ENCODE measurements around the gene SORCS1.

SORCS1 gene

DNA sequence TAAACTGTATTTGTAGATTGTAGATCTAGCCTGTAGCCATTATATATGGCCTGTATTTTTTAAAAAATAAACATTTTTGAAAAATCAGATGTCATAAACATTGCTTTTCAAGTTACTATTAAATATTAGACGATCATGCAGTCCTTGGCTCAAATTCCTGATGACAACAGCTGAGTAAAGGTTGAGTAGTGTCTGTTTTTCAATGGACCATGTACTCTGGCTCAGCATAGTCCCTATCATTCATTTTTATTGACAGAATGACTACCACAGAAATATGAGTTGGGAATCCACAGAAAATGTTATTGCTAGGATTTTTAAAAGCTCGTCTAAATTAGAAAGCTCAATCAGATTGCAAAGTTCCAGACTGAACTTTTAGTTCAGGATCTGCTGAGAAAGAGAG, 145.4 kb downstream of the SORCS1 start:
- TF ChIP-seq, protein P1, sequence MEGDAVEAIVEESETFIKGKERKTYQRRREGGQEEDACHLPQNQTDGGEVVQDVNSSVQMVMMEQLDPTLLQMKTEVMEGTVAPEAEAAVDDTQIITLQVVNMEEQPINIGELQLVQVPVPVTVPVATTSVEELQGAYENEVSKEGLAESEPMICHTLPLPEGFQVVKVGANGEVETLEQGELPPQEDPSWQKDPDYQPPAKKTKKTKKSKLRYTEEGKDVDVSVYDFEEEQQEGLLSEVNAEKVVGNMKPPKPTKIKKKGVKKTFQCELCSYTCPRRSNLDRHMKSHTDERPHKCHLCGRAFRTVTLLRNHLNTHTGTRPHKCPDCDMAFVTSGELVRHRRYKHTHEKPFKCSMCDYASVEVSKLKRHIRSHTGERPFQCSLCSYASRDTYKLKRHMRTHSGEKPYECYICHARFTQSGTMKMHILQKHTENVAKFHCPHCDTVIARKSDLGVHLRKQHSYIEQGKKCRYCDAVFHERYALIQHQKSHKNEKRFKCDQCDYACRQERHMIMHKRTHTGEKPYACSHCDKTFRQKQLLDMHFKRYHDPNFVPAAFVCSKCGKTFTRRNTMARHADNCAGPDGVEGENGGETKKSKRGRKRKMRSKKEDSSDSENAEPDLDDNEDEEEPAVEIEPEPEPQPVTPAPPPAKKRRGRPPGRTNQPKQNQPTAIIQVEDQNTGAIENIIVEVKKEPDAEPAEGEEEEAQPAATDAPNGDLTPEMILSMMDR (IDR thresholded peaks at IDR 0.05; ENCODE audit: insufficient read depth, low read depth, low read length, missing control alignments) = no peak
- H3K4me3 ChIP-seq (ENCODE audit: low read depth, low read length) = no peak overlapping the region
- no peak for DNase-seq (ENCODE audit: low read depth)

DNA sequence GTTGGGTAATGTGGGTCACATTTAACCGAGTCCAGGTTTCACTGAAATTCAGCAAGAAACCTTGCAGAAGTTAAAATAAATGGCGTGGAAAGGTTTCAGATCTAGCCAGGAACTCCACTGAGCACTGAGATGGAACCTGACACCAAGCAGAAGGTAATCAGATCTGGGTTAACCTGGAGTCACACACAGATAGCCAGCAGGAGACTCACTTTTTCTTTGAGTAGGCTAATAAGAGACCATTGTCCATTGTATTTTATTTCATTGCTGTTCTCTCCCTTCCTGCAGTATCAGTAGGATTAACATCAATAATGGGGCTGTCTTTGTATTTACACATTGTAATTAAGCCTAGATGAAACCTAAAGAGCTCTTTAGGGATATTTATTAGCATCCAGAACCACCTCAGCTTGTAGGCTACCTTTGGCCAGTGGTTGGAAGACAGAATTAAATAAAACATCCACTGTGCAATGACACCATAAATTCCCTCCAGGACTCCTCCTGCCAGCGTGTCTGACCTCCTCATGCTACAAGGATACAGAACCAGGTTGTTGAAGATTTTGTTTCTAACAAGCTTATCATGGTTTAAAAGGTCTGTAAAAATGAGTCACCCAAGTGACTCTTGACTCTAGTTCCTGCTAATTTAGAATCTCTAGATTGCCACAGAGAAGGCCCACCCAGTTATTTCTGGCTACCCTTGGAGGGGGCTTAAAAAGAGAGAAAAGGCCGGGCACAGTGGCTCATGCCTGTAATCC, 151.1 kb downstream of the SORCS1 start:
- H3K4me3 ChIP-seq (ENCODE audit: low read depth, low read length) = no peak overlapping the region
- TF ChIP-seq, protein P1 (IDR thresholded peaks at IDR 0.05; ENCODE audit: insufficient read depth, low read depth, low read length, missing control alignments) = no peak
- DNase-seq (ENCODE audit: low read depth) = no peak

DNA sequence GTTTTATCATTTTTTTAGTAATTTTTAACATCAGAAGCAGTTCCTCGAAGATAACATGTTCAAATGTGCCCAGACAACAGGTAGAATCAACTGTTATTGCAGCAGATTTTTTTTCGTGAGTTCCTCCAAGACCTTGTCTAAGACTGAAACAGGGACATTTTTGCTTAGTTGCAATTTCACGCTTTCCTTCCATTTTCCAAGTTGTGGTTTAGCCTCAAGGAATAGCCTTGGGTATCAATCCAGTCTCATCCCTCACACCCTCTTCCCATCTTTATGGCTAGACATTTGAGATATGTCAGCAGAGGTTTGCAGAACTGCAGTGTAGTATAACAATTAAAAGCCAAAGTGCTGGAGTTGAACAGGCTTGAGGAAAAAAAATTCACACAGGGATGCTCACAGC, 152.5 kb downstream of the SORCS1 start:
- TF ChIP-seq, protein P1 (IDR thresholded peaks at IDR 0.05; ENCODE audit: insufficient read depth, low read depth, low read length, missing control alignments) = no peak
- H3K4me3 ChIP-seq (ENCODE audit: low read depth, low read length) = no peak overlapping the region
- DNase-seq (ENCODE audit: low read depth) = no peak

DNA sequence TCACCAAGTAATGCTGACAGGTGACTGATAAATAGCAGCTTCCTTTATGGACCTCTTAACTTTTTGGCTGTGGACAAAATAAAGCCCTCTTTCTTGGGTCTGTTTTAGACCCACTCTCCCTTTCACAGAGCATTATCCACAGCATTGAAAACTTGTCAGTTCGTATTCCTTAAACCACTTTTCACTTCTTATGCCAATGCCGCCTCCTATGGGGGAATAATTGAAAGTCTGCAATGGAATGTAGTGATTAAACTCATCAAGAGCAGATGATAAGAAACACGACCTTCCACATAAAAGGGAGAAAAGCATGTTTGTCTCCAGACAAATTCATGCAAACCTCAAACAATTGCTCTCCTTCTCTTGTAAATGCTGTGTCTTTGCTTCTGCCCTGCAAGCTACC, 153.4 kb downstream of the SORCS1 start:
- peak; percentile 6 for DNase-seq (ENCODE audit: low read depth)
- TF ChIP-seq, protein P1 (IDR thresholded peaks at IDR 0.05; ENCODE audit: insufficient read depth, low read depth, low read length, missing control alignments) = no peak

DNA sequence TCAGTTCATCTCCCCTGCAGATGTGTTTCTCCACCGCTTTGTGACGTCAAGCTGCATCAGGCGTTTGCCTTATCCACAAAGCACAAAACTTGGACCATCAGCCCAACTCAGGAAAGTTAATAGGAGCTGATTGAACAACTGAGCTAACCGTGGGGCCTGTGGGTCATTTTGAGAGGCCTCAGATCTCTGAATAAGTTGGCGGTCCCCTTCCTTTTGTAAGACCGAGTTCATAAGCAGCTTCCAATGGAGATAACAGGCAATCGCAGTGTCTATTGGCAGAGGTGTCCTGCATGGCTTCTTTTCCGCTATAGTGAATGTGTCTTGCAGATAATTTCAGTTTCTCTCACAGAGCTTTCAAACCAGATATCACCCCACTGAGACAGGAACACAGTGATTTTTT, 154.0 kb downstream of the SORCS1 start:
- DNase-seq (ENCODE audit: low read depth) = no peak
- H3K4me3 ChIP-seq (ENCODE audit: low read depth, low read length) = no peak overlapping the region
- TF ChIP-seq, protein P1 (IDR thresholded peaks at IDR 0.05; ENCODE audit: insufficient read depth, low read depth, low read length, missing control alignments) = no peak

More for the DNA sequence above, 153.4 kb downstream of the SORCS1 start:
- H3K4me3 ChIP-seq (ENCODE audit: low read depth, low read length) = no peak overlapping the region

DNA sequence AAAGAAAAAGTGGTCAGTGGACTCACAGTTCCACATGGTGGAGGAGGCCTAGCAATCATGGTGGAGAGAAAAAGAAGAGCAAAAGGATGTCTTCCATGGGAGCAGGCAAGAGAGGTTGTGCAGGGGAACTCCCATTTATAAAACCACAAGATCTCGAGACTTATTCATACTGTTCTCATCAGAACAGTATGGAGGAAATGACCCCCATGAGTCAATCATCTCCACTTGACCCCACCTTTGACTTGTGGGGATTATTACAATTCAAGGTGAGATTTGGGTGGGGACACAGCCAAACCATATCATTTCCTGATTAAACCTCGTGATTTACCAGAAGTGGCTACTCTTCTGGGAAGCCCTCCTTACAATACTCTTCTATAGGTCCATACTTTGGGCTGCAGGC, 160.1 kb downstream of the SORCS1 start:
- DNase-seq (ENCODE audit: low read depth) = peak; percentile 10
- H3K4me3 ChIP-seq (ENCODE audit: low read depth, low read length) = no peak overlapping the region
- TF ChIP-seq, protein P1 (IDR thresholded peaks at IDR 0.05; ENCODE audit: insufficient read depth, low read depth, low read length, missing control alignments) = no peak

DNA sequence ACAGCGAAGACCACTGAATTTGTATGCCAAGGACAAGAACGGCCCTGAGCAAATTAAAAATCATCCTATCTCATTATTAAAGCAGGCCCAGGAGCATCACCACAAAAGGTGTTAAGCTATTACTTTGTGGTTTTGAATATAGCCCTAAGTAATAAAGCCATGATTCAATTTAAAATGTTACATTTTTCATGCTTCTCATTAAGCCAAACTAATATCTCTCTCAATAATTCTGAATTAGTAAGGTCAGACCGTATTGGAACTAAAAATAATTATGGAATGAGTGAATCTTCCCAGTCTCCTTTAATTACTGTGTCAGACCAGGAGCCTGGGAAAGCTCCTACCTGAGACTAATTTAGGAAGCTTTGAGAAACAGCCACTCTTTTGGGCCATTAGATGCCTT, 162.4 kb downstream of the SORCS1 start:
- H3K4me3 ChIP-seq (ENCODE audit: low read depth, low read length) = no peak overlapping the region
- TF ChIP-seq, protein P1 (IDR thresholded peaks at IDR 0.05; ENCODE audit: insufficient read depth, low read depth, low read length, missing control alignments) = no peak
- no peak for DNase-seq (ENCODE audit: low read depth)

All from GM12865 (cell line).